Measurements from ENCODE around the gene INO80B.
A peak's percentile ranks its signal among the peaks of the same experiment; 100 is the strongest.
"Not testable (repeated sequence)": the region's sequence is repeated elsewhere in the genome, so short reads cannot be mapped to it uniquely, and the experiment has no call there.

Gene INO80B

GRCh38 chr2:74417763-74418162 lies 37.1 kb upstream of the INO80B start:
- no peak overlapping the region for H3K4me2 ChIP-seq (ENCODE audit: insufficient read depth, low read length)
- no peak overlapping the region for H2AFZ ChIP-seq (ENCODE audit: low read depth, low read length)
- H3K79me2 ChIP-seq (ENCODE audit: insufficient read depth, low read length): peaks cover 8% of the 10 kb centered on the region
- ATAC-seq (ENCODE audit: insufficient read depth, low read depth) (no peak), DNase-seq (no peak)
- TF ChIP-seq CTCF (IDR thresholded peaks at IDR 0.05; ENCODE audit: borderline replicate concordance, extremely low read depth, low read length, poor library complexity, severe bottlenecking): no peak
- no peak for TF ChIP-seq EZH2 (IDR thresholded peaks at IDR 0.05; ENCODE audit: borderline replicate concordance, low read depth, low read length, severe bottlenecking)
- H3K27ac ChIP-seq (ENCODE audit: low read length): no peak overlapping the region
- H3K9me3 ChIP-seq (ENCODE audit: insufficient read depth, low read length, severe bottlenecking): no peaks in the 10 kb centered on the region
- no peaks in the 10 kb centered on the region for H3K36me3 ChIP-seq (ENCODE audit: insufficient read depth, low read length)
- no peak overlapping the region for H3K4me3 ChIP-seq (ENCODE audit: low read depth in 1 of 2, low read length in 2 of 2)
- H3K27me3 ChIP-seq (ENCODE audit: insufficient read depth, low read length, poor library complexity): no peaks in the 10 kb centered on the region
- H4K20me1 ChIP-seq (ENCODE audit: insufficient read depth, low read length): no peaks in the 10 kb centered on the region
- H3K4me1 ChIP-seq (ENCODE audit: insufficient read depth, low read length): peaks cover 21% of the 10 kb centered on the region
- no peak overlapping the region for H3K9ac ChIP-seq (ENCODE audit: low read depth, low read length)

- Histone ChIP-seq H3K36me3 (ENCODE audit: insufficient read depth, low read length) (peaks cover under 1% of the 10 kb centered on the region; the same call in 1 of the 2 replicates), H3K4me3 (ENCODE audit: low read depth in 1 of 2, low read length in 2 of 2) (no peak overlapping the region), H3K27me3 (ENCODE audit: insufficient read depth, low read length, poor library complexity) (no peaks in the 10 kb centered on the region), H3K79me2 (ENCODE audit: insufficient read depth, low read length) (peaks cover 12% of the 10 kb centered on the region), H3K9ac (ENCODE audit: low read depth, low read length) (no peak overlapping the region), H4K20me1 (ENCODE audit: insufficient read depth, low read length) (no peaks in the 10 kb centered on the region), H3K4me2 (ENCODE audit: insufficient read depth, low read length) (no peak overlapping the region), H3K9me3 (ENCODE audit: insufficient read depth, low read length, severe bottlenecking) (no peaks in the 10 kb centered on the region), H2AFZ (ENCODE audit: low read depth, low read length) (no peak overlapping the region), H3K4me1 (ENCODE audit: insufficient read depth, low read length) (peaks cover 27% of the 10 kb centered on the region), H3K27ac (ENCODE audit: low read length) (no peak overlapping the region)
- TF ChIP-seq CTCF (IDR thresholded peaks at IDR 0.05; ENCODE audit: borderline replicate concordance, extremely low read depth, low read length, poor library complexity, severe bottlenecking): no peak
- no peak for TF ChIP-seq EZH2 (IDR thresholded peaks at IDR 0.05; ENCODE audit: borderline replicate concordance, low read depth, low read length, severe bottlenecking)
- DNase-seq: no peak
- ATAC-seq (ENCODE audit: insufficient read depth, low read depth): no peak
Observed at GRCh38 chr2:74418312-74418711, 36.6 kb upstream of the INO80B start.

GRCh38 chr2:74419345-74419744 lies 35.5 kb upstream of the INO80B start:
- no peak for ATAC-seq (ENCODE audit: insufficient read depth, low read depth)
- Histone ChIP-seq H3K36me3 (ENCODE audit: insufficient read depth, low read length) (peaks cover 10% of the 10 kb centered on the region), H4K20me1 (ENCODE audit: insufficient read depth, low read length) (no peaks in the 10 kb centered on the region), H3K4me1 (ENCODE audit: insufficient read depth, low read length) (peaks cover 32% of the 10 kb centered on the region), H3K9me3 (ENCODE audit: insufficient read depth, low read length, severe bottlenecking) (no peaks in the 10 kb centered on the region), H3K27ac (ENCODE audit: low read length) (no peak overlapping the region), H3K4me2 (ENCODE audit: insufficient read depth, low read length) (no peak overlapping the region), H3K4me3 (ENCODE audit: low read depth in 1 of 2, low read length in 2 of 2) (no peak overlapping the region), H3K9ac (ENCODE audit: low read depth, low read length) (no peak overlapping the region), H3K27me3 (ENCODE audit: insufficient read depth, low read length, poor library complexity) (no peaks in the 10 kb centered on the region), H3K79me2 (ENCODE audit: insufficient read depth, low read length) (peaks cover 12% of the 10 kb centered on the region), H2AFZ (ENCODE audit: low read depth, low read length) (no peak overlapping the region)
- no peak for DNase-seq
- no peak for TF ChIP-seq EZH2 (IDR thresholded peaks at IDR 0.05; ENCODE audit: borderline replicate concordance, low read depth, low read length, severe bottlenecking)
- no peak for TF ChIP-seq CTCF (IDR thresholded peaks at IDR 0.05; ENCODE audit: borderline replicate concordance, extremely low read depth, low read length, poor library complexity, severe bottlenecking)

DNA sequence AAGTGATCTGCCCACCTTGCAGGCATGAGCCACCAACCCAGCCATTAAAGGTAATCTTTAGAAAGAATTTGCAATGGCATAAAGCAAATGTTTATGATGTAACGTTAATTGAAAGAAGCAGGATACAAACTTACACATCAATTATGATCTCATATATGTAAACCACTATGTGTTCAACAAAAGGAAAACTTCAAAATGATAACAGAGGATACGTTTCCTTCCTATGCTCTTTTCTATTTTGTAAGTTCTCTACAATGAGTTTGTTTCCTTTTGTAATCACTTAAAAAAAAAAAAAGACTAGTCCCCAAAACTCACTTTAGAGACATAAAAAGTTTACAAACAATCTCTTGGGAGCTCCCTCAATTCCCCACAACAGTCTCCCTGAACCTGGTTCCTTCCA lies 34.9 kb upstream of the INO80B start:
- H3K4me1 ChIP-seq (ENCODE audit: insufficient read depth, low read length): peaks cover 32% of the 10 kb centered on the region
- peaks cover 12% of the 10 kb centered on the region for H3K79me2 ChIP-seq (ENCODE audit: insufficient read depth, low read length)
- no peak for ATAC-seq (ENCODE audit: insufficient read depth, low read depth)
- no peak overlapping the region for H2AFZ ChIP-seq (ENCODE audit: low read depth, low read length)
- DNase-seq: no peak
- peaks cover 16% of the 10 kb centered on the region for H3K36me3 ChIP-seq (ENCODE audit: insufficient read depth, low read length)
- TF ChIP-seq EZH2 (IDR thresholded peaks at IDR 0.05; ENCODE audit: borderline replicate concordance, low read depth, low read length, severe bottlenecking): no peak
- TF ChIP-seq CTCF (IDR thresholded peaks at IDR 0.05; ENCODE audit: borderline replicate concordance, extremely low read depth, low read length, poor library complexity, severe bottlenecking): no peak
- H3K4me3 ChIP-seq (ENCODE audit: low read depth in 1 of 2, low read length in 2 of 2): no peak overlapping the region
- H3K4me2 ChIP-seq (ENCODE audit: insufficient read depth, low read length): no peak overlapping the region
- no peak overlapping the region for H3K9ac ChIP-seq (ENCODE audit: low read depth, low read length)
- H3K27me3 ChIP-seq (ENCODE audit: insufficient read depth, low read length, poor library complexity): no peaks in the 10 kb centered on the region
- no peak overlapping the region for H3K27ac ChIP-seq (ENCODE audit: low read length)
- no peaks in the 10 kb centered on the region for H4K20me1 ChIP-seq (ENCODE audit: insufficient read depth, low read length)
- no peaks in the 10 kb centered on the region for H3K9me3 ChIP-seq (ENCODE audit: insufficient read depth, low read length, severe bottlenecking)

DNA sequence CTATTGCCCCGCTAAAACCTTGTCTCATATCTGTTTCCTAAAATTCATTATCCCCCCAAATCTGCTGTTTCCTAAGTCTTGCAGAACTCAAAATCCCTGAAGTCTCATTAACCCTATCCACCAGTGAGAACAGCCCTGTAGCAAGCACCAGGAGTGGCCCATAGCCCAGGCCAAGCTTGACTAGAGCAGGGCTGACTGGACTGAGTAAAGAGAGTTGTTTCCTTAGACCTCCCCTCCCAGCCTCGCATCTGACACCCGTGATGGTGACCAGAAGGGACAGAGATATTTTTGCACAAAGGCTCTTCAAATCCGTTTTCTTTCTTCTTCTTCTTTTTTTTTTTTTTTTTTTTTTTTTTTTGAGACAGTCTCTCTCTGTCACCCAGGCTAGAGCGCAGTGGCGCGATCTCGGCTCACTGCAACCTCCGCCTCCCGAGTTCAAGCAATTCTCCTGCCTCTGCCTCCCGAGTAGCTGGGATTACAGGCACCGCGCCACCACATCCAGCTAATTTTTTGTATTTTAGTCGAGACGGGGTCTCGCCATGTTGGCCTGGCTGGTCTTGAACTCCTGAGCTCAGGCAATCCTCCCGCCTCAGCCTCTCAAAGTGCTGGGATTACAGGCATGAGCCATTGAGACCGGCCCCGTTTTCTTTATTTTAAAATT lies 34.3 kb upstream of the INO80B start:
- H3K4me3 ChIP-seq (ENCODE audit: low read depth in 1 of 2, low read length in 2 of 2): peak overlapping the region; percentile 42 to 83; a peak in 2 of 4 replicates
- peak overlapping the region; percentile 64 for H3K9ac ChIP-seq (ENCODE audit: low read depth, low read length)
- not testable (repeated sequence) for H3K9me3 ChIP-seq (ENCODE audit: insufficient read depth, low read length, severe bottlenecking); DNase-seq; H4K20me1 ChIP-seq (ENCODE audit: insufficient read depth, low read length); H3K27ac ChIP-seq (ENCODE audit: low read length); H3K27me3 ChIP-seq (ENCODE audit: insufficient read depth, low read length, poor library complexity); ATAC-seq (ENCODE audit: insufficient read depth, low read depth)
- peaks cover 22% of the 10 kb centered on the region for H3K36me3 ChIP-seq (ENCODE audit: insufficient read depth, low read length)
- peaks cover 32% of the 10 kb centered on the region for H3K4me1 ChIP-seq (ENCODE audit: insufficient read depth, low read length)
- H2AFZ ChIP-seq (ENCODE audit: low read depth, low read length): 0 out of 2 replicates have a peak overlapping the region, but pooled peaks have one; percentile 99
- H3K4me2 ChIP-seq (ENCODE audit: insufficient read depth, low read length): peak overlapping the region; percentile 100
- peaks cover 12% of the 10 kb centered on the region for H3K79me2 ChIP-seq (ENCODE audit: insufficient read depth, low read length)

Data from DND-41 (cell line).